Ovary (tissue), 9 donors: Measurements from ENCODE around the gene PHYH. TPM values are rescaled to one million over a fixed set of nuclear protein-coding genes. Genes with fewer than 3 reads are reported as not detected.

Source experiments
- DNase-seq, 5 donors: peaks; one replicate each; pipeline ENCODE4 v3.0.0-alpha.2; 2019 to 2020
- H3K27ac ChIP-seq, 2 donors: fragments of 200-600 bp; one replicate each; pipeline versions ENCODE4 v1.5.1 to v1.8.0; 2019 to 2022
- H3K27me3 ChIP-seq: fragments of 200-600 bp; one replicate; pipeline ENCODE4 v1.8.0; 2022
- H3K36me3 ChIP-seq: fragments of 200-600 bp; sonication (generic); one replicate; pipeline ENCODE4 v1.5.1; 2019
- H3K4me1 ChIP-seq: one replicate; pipeline ENCODE4 v1.8.1; 2013; ENCODE audit warnings: mild to moderate bottlenecking, moderate library complexity; ENCODE audit not compliant: insufficient read depth
- H3K4me3 ChIP-seq: fragments of 200-600 bp; sonication (generic); one replicate; pipeline ENCODE4 v1.5.1; 2017
- H3K9me3 ChIP-seq, 2 donors: fragments of 200-600 bp in 1 of 2; sonication (generic) in 1 of 2; one replicate each; pipeline versions ENCODE4 v1.5.1 to v1.8.1; 2013 to 2019; ENCODE audit warnings: mild to moderate bottlenecking in 1 of 2, moderate library complexity in 1 of 2
- EP300 ChIP-seq: sonication (generic); formaldehyde crosslinking; IDR thresholded peaks from one replicate; pipeline ENCODE4 v1.6.1; 2017; ENCODE audit warnings: antibody characterized with exemption
- POLR2A ChIP-seq: fragments of 450-650 bp; IDR thresholded peaks from one replicate; pipeline ENCODE4 v1.6.1; 2017; ENCODE audit warnings: antibody characterized with exemption, mild to moderate bottlenecking, moderate library complexity
- WGBS, 3 donors: extraction: QIAGEN DNeasy Blood & Tissue Kit in 1 of 3; methylation state at CpG; one replicate each; pipeline versions ENCODE4 v1.1.5 to v1.1.7; 2013 to 2017; 5-methylcytosine and 5-hydroxymethylcytosine counted together
- intact Hi-C, 4 donors: fragments of 100-400 bp; cut with DNase I; formaldehyde crosslinking; loops; one replicate each; pipeline versions ENCODE4 v1.11.0 to v1.15.1; 2022 to 2023
- polyA plus RNA-seq, 2 donors: library from polyadenylated mRNA; stranded (reverse); fragments of 200-250 nt in 1 of 2; fragments of 350-450 nt in 1 of 2; fragmentation: Illumina TruSeq in 1 of 2; extraction: RNeasy Lipid Tissue Mini Kit (QIAGEN cat#74804) in 1 of 2; gene quantifications; one replicate each; pipeline ENCODE4 v1.2.3, GENCODE V29; 2013 to 2014
- total RNA-seq, 7 donors: library from RNA; depleted of rRNA in 2 of 7; stranded (reverse); fragments of >200 nt in 2 of 7; fragmentation: NEBNext Ultra II Directional in 3 of 7; extraction: Animal tissue kit (Norgen Biotek cat#: 25700) in 3 of 7; gene quantifications; one replicate each; pipeline versions ENCODE4 v1.1.0 to v1.2.4, GENCODE V29; 2016 to 2023
- TF ChIP-seq, protein P1 (sequence below), 3 donors: fragments of 450-650 bp in 2 of 3; fragments of 200-600 bp in 1 of 3; IDR thresholded peaks; one replicate each; pipeline versions ENCODE4 v1.5.1 to v1.8.0; 2016 to 2022; ENCODE audit warnings: antibody characterized with exemption in 3 of 3, mild to moderate bottlenecking in 1 of 3
- donor health status: DM: no; HTN: no; CAD: no; lungs with moderate emphysema.
- donor health status: DM: no; HTN: no; CAD: no.
- donor health status: Bipolar disorder and iron deficiency.
- donor health status: DM: yes; HTN: yes; CAD: no.
- donor health status: DM: no; HTN: no; CAD: no.
- donor health status: DM: yes; HTN: yes; CAD: no.

The PHYH gene
- total and polyA plus RNA-seq, 9 donors = 20.0 to 49.7 (median 39.7) TPM

DNA sequence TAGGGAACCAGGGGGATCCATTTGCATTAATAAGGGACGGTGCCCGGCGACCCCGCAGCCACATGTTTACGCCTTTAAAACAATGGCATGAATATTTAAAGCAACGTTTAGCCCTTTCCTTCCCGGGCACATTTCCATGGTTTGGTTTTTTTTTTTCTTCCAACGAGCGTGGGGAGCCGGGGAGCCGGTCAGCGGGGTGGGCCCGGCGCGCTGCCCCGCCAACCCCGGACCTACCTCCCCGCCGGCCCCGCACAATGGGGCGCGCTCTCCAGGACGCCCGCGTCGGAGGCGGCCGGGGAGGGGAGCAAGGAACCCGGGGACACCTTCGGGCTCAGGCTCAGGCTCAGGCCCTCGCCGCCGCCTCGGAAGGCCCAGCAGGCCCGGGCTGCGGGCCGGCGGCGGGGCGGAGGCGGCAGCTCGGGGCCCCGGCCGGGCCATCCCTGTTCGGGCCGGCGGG is 47.2 kb upstream of the PHYH start:
- Histone ChIP-seq H3K4me1 (peaks cover 6% of the 10 kb centered on the region), H3K36me3 (no peaks in the 10 kb centered on the region), H3K9me3 (no peaks in the 10 kb centered on the region), H3K27me3 (no peaks in the 10 kb centered on the region), H3K4me3 (peak overlapping the region; percentile 88), H3K27ac (peak overlapping the region; percentile 95 to 99)
- no peak for TF ChIP-seq POLR2A
- TF ChIP-seq, protein P1, sequence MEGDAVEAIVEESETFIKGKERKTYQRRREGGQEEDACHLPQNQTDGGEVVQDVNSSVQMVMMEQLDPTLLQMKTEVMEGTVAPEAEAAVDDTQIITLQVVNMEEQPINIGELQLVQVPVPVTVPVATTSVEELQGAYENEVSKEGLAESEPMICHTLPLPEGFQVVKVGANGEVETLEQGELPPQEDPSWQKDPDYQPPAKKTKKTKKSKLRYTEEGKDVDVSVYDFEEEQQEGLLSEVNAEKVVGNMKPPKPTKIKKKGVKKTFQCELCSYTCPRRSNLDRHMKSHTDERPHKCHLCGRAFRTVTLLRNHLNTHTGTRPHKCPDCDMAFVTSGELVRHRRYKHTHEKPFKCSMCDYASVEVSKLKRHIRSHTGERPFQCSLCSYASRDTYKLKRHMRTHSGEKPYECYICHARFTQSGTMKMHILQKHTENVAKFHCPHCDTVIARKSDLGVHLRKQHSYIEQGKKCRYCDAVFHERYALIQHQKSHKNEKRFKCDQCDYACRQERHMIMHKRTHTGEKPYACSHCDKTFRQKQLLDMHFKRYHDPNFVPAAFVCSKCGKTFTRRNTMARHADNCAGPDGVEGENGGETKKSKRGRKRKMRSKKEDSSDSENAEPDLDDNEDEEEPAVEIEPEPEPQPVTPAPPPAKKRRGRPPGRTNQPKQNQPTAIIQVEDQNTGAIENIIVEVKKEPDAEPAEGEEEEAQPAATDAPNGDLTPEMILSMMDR (IDR thresholded peaks at IDR 0.05) = no peak
- TF ChIP-seq EP300 = no peak
- intact Hi-C loops = loop anchor here in 1 of 4 donors (5.0 kb wide), 1 partner anchor 45 kb away; the partner anchor contains the start of gene PHYH
- peak in 3 of 5 donors; percentile 28 to 52 (median 29) for DNase-seq
- 0 to 1% (median 0%) methylated on average over 33 to 47 of the region's 47 CpGs for WGBS, 3 donors

DNA sequence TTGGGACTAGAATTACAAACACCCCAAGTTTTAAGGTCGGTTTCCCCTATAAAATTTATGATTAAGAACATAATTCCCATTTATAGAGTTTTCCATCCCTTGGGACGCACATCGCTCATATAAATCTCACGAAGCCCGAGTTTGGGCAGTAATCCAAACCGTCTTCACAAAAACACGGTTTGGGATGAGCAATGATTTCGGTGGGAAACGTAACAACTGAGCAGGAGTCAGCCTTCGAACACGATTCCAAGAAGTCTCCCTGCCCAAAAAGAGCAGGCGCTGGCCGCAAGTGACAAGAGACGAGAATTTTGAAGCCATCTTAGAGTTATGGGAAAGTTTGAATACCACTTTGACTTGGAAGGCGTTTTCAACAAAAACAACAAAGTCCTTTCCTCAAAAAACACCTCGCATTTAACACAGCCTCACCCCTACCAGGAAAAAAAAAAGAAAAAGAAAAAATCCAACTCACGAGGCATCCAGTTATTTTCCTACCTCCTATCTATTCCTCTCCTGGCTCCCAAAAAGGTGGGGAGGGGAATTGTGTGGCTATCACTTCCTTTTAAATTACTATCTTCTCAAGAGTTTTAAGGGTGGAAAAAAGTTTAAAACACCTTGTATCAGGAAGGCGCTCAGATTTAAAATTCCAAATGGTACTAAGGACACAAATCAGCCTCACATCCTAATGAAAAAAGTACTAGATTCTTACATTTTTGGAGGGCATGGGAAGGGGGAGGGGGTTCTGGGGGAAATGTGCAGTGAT is 46.6 kb upstream of the PHYH start:
- peaks cover 6% of the 10 kb centered on the region for H3K4me1 ChIP-seq
- intact Hi-C loops = loop anchor here in 1 of 4 donors (5.0 kb wide), 1 partner anchor 44 kb away; the partner anchor contains the start of gene PHYH
- peak overlapping the region; percentile 88 for H3K4me3 ChIP-seq
- TF ChIP-seq EP300 (no peak), POLR2A (no peak)
- TF ChIP-seq, protein P1 (IDR thresholded peaks at IDR 0.05) = no peak
- no peaks in the 10 kb centered on the region for H3K27me3 ChIP-seq
- no peaks in the 10 kb centered on the region for H3K36me3 ChIP-seq
- WGBS, 3 donors = 1 to 4% (median 1%) methylated on average over 18 of the region's 18 CpGs
- H3K27ac ChIP-seq = peak overlapping the region; percentile 95 to 99
- peak in 4 of 5 donors; percentile 30 to 53 (median 46) for DNase-seq
- no peaks in the 10 kb centered on the region for H3K9me3 ChIP-seq

DNA sequence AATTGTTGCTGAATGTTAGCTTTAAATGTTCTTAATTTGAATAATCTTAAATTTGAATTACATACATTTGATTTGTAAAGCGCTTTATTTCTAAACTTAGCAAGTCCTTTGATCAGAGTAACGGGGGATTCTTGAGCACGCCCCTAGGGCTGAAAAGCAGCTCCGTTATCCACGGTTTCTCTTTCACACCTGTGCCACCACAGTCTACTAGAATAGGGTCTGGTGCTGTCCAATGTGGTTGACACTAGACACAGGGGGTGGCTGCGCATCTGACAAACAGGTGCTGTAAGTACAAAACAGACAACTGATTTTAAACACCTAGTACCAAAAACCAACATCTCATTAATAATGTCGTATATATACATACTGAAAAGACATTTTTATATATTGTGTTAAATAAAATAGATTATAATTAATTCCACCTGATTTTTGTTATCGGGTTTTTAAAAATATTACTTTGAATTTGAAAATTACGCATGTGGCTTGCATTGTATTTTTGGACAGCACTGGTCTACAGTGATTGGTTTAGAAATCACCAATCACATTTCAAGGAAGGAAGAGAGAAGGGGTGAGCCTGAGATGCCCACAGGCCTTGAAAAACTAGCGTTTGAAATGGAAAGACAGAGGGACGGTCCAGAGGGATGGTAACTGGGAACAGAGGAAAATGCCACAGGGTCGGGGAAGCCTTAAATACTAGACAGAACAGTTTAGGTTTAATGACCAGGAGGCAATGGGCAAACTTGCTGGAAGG is 40.9 kb upstream of the PHYH start:
- TF ChIP-seq POLR2A (no peak), EP300 (no peak)
- TF ChIP-seq, protein P1 (IDR thresholded peaks at IDR 0.05) = no peak
- Histone ChIP-seq H3K27ac (no peak overlapping the region), H3K27me3 (no peaks in the 10 kb centered on the region), H3K9me3 (no peaks in the 10 kb centered on the region), H3K4me3 (no peak overlapping the region), H3K36me3 (no peaks in the 10 kb centered on the region), H3K4me1 (peaks cover 2% of the 10 kb centered on the region)
- 91% methylated on average over 12 of the region's 12 CpGs for WGBS, 3 donors
- intact Hi-C loops = no loop called here
- DNase-seq = no peak

DNA sequence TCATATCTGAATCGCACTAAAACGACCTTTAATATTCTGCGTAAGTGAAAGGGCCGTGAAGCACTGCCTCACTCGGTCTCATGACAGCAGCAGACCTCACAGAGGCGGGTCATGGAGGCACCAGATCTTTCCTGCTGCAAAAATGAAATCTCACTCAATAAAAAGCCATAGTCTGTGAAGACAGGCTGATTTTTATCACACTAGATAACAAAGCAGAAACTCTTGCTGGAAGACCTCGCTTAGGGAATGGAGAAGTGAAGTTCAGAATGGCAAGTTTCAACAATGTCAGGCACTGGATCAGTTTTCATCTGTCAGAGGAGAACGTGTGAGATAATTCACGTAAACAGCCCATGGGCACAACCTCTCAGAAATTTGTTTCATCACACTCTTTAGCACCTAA is 40.2 kb upstream of the PHYH start:
- H3K27me3 ChIP-seq = no peaks in the 10 kb centered on the region
- H3K4me3 ChIP-seq = no peak overlapping the region
- H3K36me3 ChIP-seq = no peaks in the 10 kb centered on the region
- H3K4me1 ChIP-seq = no peaks in the 10 kb centered on the region
- intact Hi-C loops = no loop called here
- TF ChIP-seq, protein P1 (IDR thresholded peaks at IDR 0.05) = no peak
- TF ChIP-seq POLR2A = no peak
- TF ChIP-seq EP300 = no peak
- H3K27ac ChIP-seq = no peak overlapping the region
- no peaks in the 10 kb centered on the region for H3K9me3 ChIP-seq
- DNase-seq = no peak
- WGBS, 3 donors = 81 to 86% (median 86%) methylated on average over 9 of the region's 9 CpGs
